Transverse colon (tissue), 4 donors: ENCODE measurements around the gene DSCAM.

Source experiments
- POLR2A ChIP-seq: fragments of 450-650 bp; IDR thresholded peaks from one replicate; pipeline ENCODE4 v1.6.1; 2016; ENCODE audit warnings: antibody characterized with exemption, mild to moderate bottlenecking, moderate library complexity
- POLR2AphosphoS5 ChIP-seq, 3 donors: sonication (generic); formaldehyde crosslinking; IDR thresholded peaks; one replicate each; pipeline ENCODE4 v1.6.1; 2016; ENCODE audit warnings: antibody characterized with exemption in 3 of 3
- TF ChIP-seq, protein P1 (sequence below), 5 experiments: fragments of 200-600 bp in 3 of 5; fragments of 450-650 bp in 2 of 5; sonication (generic) in 3 of 5; IDR thresholded peaks; 1 replicate in 2 of 5; 2 replicates in 3 of 5; pipeline ENCODE4 v1.5.1; 2016 to 2017; ENCODE audit warnings: antibody characterized with exemption in 5 of 5, inconsistent platforms in 3 of 5, mild to moderate bottlenecking in 2 of 5, moderate library complexity in 1 of 5

DNA sequence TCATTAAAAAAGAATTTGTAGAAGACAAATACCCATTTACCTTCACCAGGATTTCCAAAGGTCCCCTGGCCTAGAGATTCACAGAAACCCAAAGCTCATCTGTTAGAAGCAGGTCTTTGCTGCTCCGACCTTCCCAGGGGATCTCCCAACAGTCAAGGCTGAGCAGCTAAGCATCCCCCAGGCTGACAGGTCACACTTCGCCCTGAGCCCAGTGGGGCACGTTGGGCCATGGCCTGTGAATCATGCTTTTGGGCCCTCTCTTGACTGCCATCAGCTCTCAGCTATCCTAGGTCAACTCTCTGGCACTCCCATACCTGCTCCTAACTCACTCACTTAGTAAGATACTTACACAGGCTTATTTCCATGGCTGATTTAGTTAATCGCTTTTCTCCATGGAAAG, 157.7 kb downstream of the DSCAM start:
- TF ChIP-seq POLR2AphosphoS5 (IDR thresholded peaks at IDR 0.05) (no peak), POLR2A (no peak)
- TF ChIP-seq, protein P1, sequence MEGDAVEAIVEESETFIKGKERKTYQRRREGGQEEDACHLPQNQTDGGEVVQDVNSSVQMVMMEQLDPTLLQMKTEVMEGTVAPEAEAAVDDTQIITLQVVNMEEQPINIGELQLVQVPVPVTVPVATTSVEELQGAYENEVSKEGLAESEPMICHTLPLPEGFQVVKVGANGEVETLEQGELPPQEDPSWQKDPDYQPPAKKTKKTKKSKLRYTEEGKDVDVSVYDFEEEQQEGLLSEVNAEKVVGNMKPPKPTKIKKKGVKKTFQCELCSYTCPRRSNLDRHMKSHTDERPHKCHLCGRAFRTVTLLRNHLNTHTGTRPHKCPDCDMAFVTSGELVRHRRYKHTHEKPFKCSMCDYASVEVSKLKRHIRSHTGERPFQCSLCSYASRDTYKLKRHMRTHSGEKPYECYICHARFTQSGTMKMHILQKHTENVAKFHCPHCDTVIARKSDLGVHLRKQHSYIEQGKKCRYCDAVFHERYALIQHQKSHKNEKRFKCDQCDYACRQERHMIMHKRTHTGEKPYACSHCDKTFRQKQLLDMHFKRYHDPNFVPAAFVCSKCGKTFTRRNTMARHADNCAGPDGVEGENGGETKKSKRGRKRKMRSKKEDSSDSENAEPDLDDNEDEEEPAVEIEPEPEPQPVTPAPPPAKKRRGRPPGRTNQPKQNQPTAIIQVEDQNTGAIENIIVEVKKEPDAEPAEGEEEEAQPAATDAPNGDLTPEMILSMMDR (IDR thresholded peaks at IDR 0.05), result no peak
